GM19463 (cell line): ENCODE data around the gene CYSLTR2.
A peak's percentile ranks its signal among the peaks of the same experiment; 100 is the strongest.

Experiments used
- ATAC-seq: cut with Tn5 transposase; IDR thresholded peaks from one replicate; pipeline ENCODE4 v1.9.1; 2021; ENCODE audit warnings: mild to moderate bottlenecking, moderate library complexity; ENCODE audit not compliant: unreplicated experiment

CYSLTR2 gene

DNA sequence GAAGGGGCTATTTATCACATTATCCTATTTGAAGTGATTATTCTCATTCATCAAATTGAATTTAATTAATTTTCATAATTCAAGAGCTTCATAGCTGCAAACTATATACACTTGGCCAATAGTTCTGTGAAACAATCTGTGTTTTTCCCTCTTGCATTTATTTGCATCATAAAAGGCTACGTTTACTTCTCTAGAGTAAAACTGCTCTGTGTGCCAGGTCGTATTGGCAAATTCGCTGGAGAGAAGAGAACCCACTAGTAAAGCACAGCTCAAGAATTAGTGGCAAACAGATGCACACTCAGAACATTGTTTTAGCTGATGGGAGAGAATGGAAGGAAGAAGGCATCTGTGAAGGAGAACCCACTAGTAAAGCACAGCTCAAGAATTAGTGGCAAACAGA lies 81.8 kb downstream of the CYSLTR2 start:
- no peak for ATAC-seq

DNA sequence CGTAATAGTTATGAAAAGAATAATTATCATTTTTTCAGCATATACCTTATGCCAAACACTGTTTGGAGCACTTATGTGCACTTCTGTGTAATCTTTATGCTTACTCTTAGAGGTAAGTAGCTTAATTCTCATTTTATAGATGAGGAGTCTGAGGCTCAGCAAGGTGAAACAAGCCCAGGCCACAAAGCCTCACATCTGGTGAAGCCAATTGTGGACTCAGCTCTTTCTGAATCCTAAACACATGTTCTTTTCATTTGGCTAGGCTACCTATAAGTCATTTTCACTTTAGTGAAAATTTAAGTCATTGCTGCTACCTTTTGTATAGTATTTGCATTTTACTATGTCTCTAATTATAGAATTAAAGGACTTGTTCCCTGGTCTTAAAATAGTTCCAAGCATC lies 84.0 kb downstream of the CYSLTR2 start:
- no peak for ATAC-seq

DNA sequence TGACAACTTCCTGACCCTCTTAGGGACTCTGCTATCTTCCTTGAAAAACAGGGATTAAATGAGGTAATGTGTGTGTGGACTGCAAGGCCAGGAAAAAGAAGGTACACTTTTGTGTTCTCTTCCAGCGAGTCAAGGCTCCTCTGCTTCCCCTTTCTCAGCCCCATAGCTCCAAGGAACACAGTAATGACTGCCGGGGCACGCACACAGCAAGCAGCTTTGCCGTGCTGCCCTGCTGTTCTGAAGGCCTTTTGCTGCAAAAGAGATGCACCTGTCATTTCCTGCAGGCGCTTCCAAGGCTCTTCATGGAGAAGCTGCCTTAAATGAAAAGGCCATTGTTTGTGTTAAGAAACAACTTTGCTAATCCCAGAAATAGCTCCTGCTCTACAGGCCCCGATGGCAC lies 84.6 kb downstream of the CYSLTR2 start:
- peak; percentile 46 for ATAC-seq

GRCh38 chr13:48739386-48739964 lies 85.7 kb downstream of the CYSLTR2 start:
- ATAC-seq = no peak

GRCh38 chr13:48741377-48741776 lies 87.6 kb downstream of the CYSLTR2 start:
- ATAC-seq = no peak

- ATAC-seq = no peak
These were observed 93.1 kb downstream of the CYSLTR2 start for GRCh38 chr13:48746821-48747220.

GRCh38 chr13:48748681-48749080 lies 95.0 kb downstream of the CYSLTR2 start:
- ATAC-seq = no peak

DNA sequence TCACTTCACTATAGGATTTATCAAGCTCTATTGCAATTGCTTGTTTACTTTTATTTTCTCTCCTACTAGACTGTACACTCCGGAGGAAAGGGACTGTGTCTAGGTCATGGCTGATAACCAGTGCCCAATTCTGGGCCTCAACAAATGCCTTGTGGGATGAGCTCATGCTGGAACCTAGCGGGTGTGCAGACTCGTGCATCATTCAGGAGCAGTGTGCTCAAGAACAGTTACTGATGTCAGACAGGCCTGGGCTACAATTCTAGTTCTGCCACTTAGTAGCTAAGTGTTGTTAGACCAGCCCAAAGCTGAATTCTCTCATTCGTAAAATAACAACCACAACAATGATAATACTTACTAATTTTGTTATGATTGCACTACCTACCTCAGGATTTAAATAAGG lies 95.4 kb downstream of the CYSLTR2 start:
- ATAC-seq = no peak

- peak; percentile 94 for ATAC-seq
These were observed 96.2 kb downstream of the CYSLTR2 start for GRCh38 chr13:48749699-48750473.

- no peak for ATAC-seq
These were observed 97.1 kb downstream of the CYSLTR2 start for GRCh38 chr13:48750588-48751383.

- ATAC-seq = no peak
These were observed 106.9 kb downstream of the CYSLTR2 start for GRCh38 chr13:48760626-48761025.
